Testis (tissue), 3 donors: ENCODE data around the gene CARM1. TPM values are rescaled to one million over a fixed set of nuclear protein-coding genes. Genes with fewer than 3 reads are reported as not detected.

Experiments
- DNase-seq: peaks from one replicate; pipeline ENCODE4 v3.0.0-alpha.2; 2019
- H3K27ac ChIP-seq, 2 donors: fragments of 200-600 bp; sonication (generic); one replicate each; pipeline ENCODE4 v1.5.1; 2019
- H3K27me3 ChIP-seq: fragments of 200-600 bp; sonication (generic); one replicate; pipeline ENCODE4 v1.5.1; 2019
- H3K36me3 ChIP-seq: fragments of 200-600 bp; sonication (generic); one replicate; pipeline ENCODE4 v1.5.1; 2017; ENCODE audit warnings: low read depth; ENCODE audit errors: missing control alignments
- H3K4me1 ChIP-seq: fragments of 200-600 bp; sonication (generic); one replicate; pipeline ENCODE4 v1.5.1; 2019
- H3K4me3 ChIP-seq, 2 donors: fragments of 200-600 bp; sonication (generic); one replicate each; pipeline ENCODE4 v1.5.1; 2017 to 2019
- H3K9me3 ChIP-seq: fragments of 200-600 bp; sonication (generic); one replicate; pipeline ENCODE4 v1.5.1; 2017
- CTCF ChIP-seq, 3 experiments: fragments of 450-650 bp in 2 of 3; fragments of 200-600 bp in 1 of 3; sonication (generic) in 1 of 3; IDR thresholded peaks; one replicate each; pipeline ENCODE4 v1.5.1; 2016 to 2019; ENCODE audit warnings: antibody characterized with exemption in 3 of 3, mild to moderate bottlenecking in 2 of 3, moderate library complexity in 1 of 3
- POLR2A ChIP-seq: fragments of 450-650 bp; IDR thresholded peaks from one replicate; pipeline ENCODE4 v1.6.1; 2017; ENCODE audit warnings: antibody characterized with exemption, mild to moderate bottlenecking, moderate library complexity
- WGBS, 2 donors: methylation state at CpG; one replicate each; pipeline ENCODE4 v1.1.5; 2018; 5-methylcytosine and 5-hydroxymethylcytosine counted together
- intact Hi-C: fragments of 100-400 bp; cut with DNase I; formaldehyde crosslinking; loops from one replicate; pipeline ENCODE4 v1.15.1; 2023; ENCODE audit warnings: low total_unique reads
- polyA plus RNA-seq: library from polyadenylated mRNA; stranded (reverse); fragments of 350-450 nt; fragmentation: Illumina TruSeq; extraction: RNeasy Lipid Tissue Mini Kit (QIAGEN cat#74804); gene quantifications from one replicate; pipeline ENCODE4 v1.2.3, GENCODE V29; 2014; ENCODE audit warnings: low read depth, low replicate concordance; ENCODE audit not compliant: insufficient read depth
- total RNA-seq, 2 donors: library from RNA; depleted of rRNA; stranded (reverse); fragments of >200 nt; gene quantifications; one replicate each; pipeline ENCODE4 v1.2.3, GENCODE V29; 2016

CARM1 gene
- total and polyA plus RNA-seq, 3 donors from 2014 or later = 79.5 to 110 (median 82.4) TPM

GRCh38 chr19:10961073-10961860, 89.9 kb downstream of the CARM1 start:
- no peaks in the 10 kb centered on the region for H3K36me3 ChIP-seq
- peak overlapping the region; percentile 81 to 91 for H3K4me3 ChIP-seq
- intact Hi-C loops = no loop called here
- peak overlapping the region; percentile 70 to 94 for H3K27ac ChIP-seq
- WGBS, 2 donors = 0% methylated on average over 27 to 59 of the region's 92 CpGs
- no peaks in the 10 kb centered on the region for H3K27me3 ChIP-seq
- H3K9me3 ChIP-seq = no peaks in the 10 kb centered on the region
- no peaks in the 10 kb centered on the region for H3K4me1 ChIP-seq
- TF ChIP-seq CTCF (IDR thresholded peaks at IDR 0.05) (peak in 1 of 3 experiments; percentile 18), POLR2A (no peak)
- DNase-seq = peak; percentile 53

- Histone ChIP-seq H3K27me3 (no peaks in the 10 kb centered on the region), H3K4me1 (no peaks in the 10 kb centered on the region), H3K9me3 (no peaks in the 10 kb centered on the region), H3K4me3 (no peak overlapping the region), H3K27ac (no peak overlapping the region), H3K36me3 (no peaks in the 10 kb centered on the region)
- WGBS, 2 donors = 77 to 84% methylated on average over 10 of the region's 10 CpGs
- intact Hi-C loops = no loop called here
- no peak for DNase-seq
- TF ChIP-seq POLR2A (no peak), CTCF (IDR thresholded peaks at IDR 0.05) (no peak)
These were observed 91.5 kb downstream of the CARM1 start for GRCh38 chr19:10962863-10963262.

- no peak overlapping the region for H3K27ac ChIP-seq
- no peaks in the 10 kb centered on the region for H3K4me1 ChIP-seq
- H3K9me3 ChIP-seq = no peaks in the 10 kb centered on the region
- WGBS, 2 donors = 79 to 86% methylated on average over 4 of the region's 4 CpGs
- intact Hi-C loops = no loop called here
- no peaks in the 10 kb centered on the region for H3K27me3 ChIP-seq
- no peak overlapping the region for H3K4me3 ChIP-seq
- no peak for DNase-seq
- TF ChIP-seq CTCF (IDR thresholded peaks at IDR 0.05) (no peak), POLR2A (no peak)
- H3K36me3 ChIP-seq = no peaks in the 10 kb centered on the region
These were observed 92.5 kb downstream of the CARM1 start for GRCh38 chr19:10963865-10964264.

GRCh38 chr19:10964903-10965302, 93.5 kb downstream of the CARM1 start:
- intact Hi-C loops = no loop called here
- no peaks in the 10 kb centered on the region for H3K4me1 ChIP-seq
- H3K4me3 ChIP-seq = no peak overlapping the region
- no peaks in the 10 kb centered on the region for H3K9me3 ChIP-seq
- no peaks in the 10 kb centered on the region for H3K27me3 ChIP-seq
- TF ChIP-seq CTCF (IDR thresholded peaks at IDR 0.05) (no peak), POLR2A (no peak)
- H3K36me3 ChIP-seq = no peaks in the 10 kb centered on the region
- no peak for DNase-seq
- WGBS, 2 donors = 98% methylated on average over 4 of the region's 4 CpGs
- H3K27ac ChIP-seq = no peak overlapping the region

GRCh38 chr19:10965398-10965797, 94.0 kb downstream of the CARM1 start:
- H3K27ac ChIP-seq = no peak overlapping the region
- H3K9me3 ChIP-seq = no peaks in the 10 kb centered on the region
- H3K36me3 ChIP-seq = no peaks in the 10 kb centered on the region
- intact Hi-C loops = no loop called here
- TF ChIP-seq CTCF (IDR thresholded peaks at IDR 0.05) (no peak), POLR2A (no peak)
- no peaks in the 10 kb centered on the region for H3K27me3 ChIP-seq
- WGBS, 2 donors = 87 to 90% methylated on average over 6 of the region's 6 CpGs
- no peak for DNase-seq
- H3K4me1 ChIP-seq = no peaks in the 10 kb centered on the region
- no peak overlapping the region for H3K4me3 ChIP-seq
